ENCODE results near the gene RAB31.
"Not testable (repeated sequence)": the region's sequence is repeated elsewhere in the genome, so short reads cannot be mapped to it uniquely, and the experiment has no call there.

RAB31 gene

DNA sequence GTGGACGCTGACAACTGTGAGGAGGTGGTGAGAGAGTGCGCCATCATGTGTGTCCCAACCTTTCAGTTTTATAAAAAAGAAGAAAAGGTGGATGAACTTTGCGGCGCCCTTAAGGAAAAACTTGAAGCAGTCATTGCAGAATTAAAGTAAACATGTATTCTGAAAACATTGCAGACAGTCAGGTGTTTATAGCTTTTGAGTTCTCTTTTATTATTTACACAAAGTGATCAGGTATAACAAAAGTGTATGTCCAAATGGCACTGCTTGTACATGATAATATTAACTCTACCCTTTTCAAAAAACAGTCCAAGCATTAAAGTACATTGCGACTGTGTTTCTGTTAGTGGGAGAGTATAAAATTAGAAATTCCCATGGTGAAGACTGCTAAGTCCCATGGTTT, 179.9 kb downstream of the RAB31 start:
- DNase-seq (ENCODE audit: low read depth in 3 of 3), result no peak

DNA sequence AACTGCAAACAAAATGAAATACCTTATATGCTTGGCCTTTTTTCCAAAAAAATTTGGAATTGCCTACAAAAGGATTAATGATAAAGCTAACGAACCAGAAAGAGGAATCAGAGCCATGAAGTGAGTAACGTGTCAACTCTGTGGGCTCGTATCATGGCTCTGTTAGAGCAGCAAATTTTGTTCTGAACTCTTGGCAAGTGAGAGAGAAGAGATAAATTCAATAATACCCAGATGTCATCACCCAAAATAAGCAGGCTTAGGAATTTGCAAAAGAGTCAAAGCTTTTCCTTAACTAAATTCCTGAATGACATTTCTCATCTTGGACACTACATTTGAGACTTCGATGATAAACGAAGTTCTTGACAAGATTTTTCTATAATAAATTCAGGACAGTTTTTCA, 182.1 kb downstream of the RAB31 start:
- no peak for DNase-seq (ENCODE audit: low read depth in 3 of 3)

DNA sequence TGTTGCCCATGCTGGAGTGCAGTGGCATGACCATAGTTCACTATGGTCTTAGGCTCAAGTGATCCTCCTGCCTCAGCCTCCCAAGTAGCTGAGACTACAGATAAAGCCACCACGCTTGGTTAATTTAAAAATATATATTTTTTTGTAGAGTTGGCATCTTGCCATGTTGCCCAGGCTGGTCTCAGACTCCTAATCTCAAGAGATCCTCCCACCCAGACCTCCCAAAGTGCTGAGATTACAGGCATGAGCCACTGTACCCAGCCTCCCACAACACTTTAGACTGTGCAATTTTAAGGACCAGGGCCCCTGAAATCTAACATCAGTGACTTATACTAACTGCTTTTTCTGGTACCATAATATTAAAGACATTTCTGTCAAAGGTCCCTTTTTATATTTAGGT, 182.9 kb downstream of the RAB31 start:
- no peak for DNase-seq (ENCODE audit: low read depth in 3 of 3)

DNA sequence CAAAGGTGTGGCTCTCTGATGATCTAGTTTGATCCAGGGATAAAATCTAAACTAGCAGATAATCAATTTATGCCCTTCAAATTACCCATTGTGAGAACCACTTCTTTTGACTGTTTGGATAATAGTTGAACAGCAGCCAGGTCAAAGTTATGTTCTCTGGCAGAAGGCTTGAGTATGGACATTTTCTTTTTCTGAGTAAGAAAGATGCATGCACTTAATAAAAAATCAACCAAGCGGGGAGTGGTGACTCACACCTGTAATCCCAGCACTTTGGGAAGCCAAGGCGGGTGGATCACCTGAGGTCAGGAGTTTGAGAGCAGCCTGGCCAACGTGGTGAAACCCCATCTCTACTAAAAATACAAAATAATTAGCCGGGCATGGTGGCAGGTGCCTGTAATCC, 183.4 kb downstream of the RAB31 start:
- not testable (repeated sequence) for DNase-seq (ENCODE audit: low read depth in 3 of 3)

DNA sequence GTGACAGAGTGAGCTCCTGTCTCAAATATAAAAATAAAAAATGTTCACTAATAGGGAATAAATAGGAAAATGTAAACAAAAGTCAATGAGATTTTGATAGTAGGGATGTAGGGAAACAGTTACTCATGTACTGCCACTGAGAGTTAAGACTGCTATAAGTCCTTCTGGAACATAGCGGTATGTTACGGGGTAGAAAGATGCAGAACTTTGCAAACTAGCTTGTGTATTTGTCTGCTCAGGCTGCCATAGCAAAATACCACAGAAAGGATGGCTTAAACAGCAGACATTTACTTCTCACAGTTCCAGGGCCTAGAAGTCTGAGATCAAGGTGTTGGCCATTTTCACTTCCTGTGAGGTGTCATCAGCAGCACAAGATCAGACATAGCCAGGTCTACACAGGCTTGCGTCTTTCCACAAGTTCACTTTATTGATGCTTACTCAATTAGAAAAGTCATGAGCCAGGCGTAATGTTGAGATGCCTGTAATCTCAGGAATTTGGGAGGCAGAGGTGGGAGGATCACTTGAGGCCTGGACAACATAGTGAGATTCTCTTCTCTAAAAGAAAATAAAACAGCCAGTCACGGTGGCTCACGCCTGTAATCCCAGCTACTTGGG, 186.5 kb downstream of the RAB31 start:
- no peak for DNase-seq (ENCODE audit: low read depth in 3 of 3)

DNA sequence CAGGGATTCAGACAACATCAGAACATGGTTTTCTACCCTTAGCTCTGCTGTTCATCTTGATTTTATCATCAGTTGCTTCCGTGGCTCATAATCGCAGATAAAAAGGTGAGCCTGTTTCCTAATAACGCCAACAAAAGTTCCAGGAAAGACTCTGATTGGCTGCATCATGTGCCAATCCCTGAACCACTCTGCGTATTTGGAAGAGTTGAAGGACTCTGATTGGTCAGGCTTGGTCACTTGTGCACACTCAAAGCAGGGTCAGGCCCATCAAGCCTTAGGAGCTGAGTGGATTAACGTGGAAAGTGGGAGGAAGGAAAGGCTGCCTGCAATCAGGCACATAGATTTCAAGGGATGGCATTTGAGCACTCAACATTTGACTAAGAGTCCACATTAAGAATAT, 189.0 kb downstream of the RAB31 start:
- no peak for DNase-seq (ENCODE audit: low read depth in 3 of 3)

DNA sequence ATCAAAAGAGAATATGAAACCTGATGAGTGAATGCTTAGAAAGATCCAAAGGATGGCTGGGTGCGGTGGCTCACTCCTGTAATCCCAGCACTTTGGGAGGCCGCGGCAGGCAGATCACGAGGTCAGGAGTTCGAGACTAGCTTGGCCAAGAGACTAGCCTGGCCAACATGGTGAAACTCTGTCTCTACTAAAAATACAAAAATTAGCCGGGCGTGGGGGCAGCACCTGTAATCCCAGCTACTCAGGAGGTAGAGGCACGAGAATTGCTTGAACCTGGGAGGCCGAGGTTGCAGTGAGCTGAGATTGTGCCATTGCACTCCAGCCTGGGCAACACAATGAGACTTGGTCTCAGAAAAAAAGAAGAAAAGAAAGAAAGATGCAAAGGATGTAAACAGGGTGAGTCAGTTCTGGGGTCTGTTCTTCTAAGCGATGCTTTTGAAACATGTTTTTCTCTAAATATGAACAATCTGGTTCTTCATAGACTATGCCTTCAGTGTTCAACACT, 189.7 kb downstream of the RAB31 start:
- not testable (repeated sequence) for DNase-seq (ENCODE audit: low read depth in 3 of 3)

DNA sequence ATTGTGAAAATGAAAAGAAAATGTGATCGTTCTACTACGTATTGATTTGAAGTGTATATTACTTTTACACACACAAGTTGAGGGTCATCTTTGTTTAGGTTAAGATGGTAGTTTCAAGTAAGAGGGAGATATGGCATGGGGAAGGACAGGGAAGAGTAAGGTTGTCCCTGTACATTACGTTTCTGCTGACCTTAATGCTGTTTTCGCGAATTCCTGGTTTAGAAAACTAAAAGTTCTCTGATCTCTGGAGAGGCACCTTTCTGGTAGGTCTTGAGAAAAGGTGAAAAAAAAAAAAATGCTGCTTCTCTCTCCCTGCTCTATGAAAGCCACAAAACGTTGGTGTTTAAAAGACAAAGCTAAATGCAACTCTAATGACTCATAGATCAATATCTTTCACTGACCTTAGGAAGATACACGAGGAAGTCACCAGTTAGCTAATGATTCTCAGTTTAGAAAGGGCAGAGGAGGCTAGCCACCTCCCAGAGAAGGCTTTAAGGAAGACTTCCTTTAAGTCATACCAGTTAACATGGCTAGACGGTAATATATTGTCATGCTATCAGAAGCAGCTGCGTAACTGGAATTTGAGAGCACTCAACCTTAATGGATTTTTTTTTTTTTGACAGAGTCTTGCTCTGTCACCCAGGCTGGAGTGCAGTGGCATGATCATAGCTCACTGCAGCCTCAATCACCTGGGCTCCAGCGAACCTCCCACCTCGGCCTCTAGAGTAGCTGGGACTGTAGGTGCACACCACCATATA, 190.9 kb downstream of the RAB31 start:
- DNase-seq (ENCODE audit: low read depth in 3 of 3), result no peak

DNA sequence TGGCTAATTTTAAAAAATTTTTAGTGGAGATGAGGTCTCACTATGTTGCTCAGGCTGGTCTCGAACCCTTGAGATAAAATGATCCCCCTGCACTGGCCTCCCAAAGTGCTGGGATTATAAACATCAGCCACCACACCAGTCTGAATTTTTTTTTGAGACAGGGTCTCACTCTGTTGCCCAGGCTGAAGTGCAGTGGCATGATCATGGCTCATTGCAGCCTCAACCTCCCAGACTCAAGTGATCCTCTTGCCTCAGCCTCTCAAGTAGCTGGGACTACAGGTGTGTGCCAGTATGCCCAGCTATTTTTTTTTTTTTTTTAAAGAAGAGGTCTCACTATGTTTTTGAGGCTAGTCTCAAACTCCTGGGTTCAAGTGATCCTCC, 191.4 kb downstream of the RAB31 start:
- not testable (repeated sequence) for DNase-seq (ENCODE audit: low read depth in 3 of 3)

DNA sequence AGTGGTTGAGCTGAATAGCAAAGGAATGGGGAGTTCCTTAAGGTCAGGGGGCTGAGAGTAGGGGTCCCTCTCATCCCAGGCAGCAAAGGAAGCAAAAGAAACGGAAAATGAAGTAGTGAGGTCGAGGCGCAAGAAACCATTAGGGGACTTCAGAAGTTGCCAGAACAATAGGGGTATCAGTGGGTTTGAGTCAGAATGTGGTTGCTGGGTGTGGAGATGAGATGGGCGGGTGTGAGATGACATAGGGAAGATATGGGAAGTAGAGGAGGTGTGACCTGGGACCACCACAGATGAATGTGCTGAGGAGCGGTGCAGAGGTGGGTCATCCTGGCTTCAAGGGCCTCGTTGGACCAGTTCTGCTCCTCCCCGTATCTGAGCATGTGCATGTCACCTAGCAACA, 192.6 kb downstream of the RAB31 start:
- no peak for DNase-seq (ENCODE audit: low read depth in 3 of 3)

DNA sequence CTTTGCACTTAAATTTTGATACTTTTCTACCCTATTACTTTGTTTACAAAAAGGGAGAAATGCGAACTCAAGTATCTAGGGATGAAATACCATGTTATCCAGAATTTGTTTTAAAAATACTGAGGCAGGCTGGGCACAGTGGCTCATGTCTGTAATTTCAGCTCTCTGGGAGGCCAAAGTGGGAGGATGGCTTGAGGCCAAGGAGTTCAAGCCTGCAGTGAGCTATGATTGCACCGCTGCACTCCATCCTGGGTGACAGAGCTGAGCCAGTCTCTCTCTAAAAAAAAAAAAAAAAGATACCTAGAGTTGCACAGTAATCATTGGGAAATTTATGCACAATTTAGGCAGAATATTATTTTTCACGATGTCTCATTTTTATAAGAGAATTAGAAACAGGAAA, 193.3 kb downstream of the RAB31 start:
- no peak for DNase-seq (ENCODE audit: low read depth in 3 of 3)

DNA sequence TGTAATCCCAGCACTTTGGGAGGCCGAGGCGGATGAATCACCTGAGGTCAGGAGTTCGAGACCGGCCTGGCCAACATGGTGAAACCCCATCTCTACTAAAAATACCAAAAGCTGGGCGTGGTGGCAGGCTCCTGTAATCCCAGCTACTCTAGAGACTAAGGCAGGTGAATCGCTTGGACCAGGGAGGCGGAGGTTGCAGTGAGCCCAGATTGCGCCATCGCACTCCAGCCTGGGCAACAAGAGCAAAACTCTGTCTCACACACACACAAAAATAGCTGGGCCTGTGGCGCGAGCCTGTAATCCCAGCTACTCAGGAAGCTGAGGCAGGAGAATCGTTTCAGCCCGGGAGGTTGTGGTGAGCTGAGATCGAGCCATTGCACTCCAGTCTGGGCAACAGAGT, 194.2 kb downstream of the RAB31 start:
- DNase-seq (ENCODE audit: low read depth in 3 of 3), result not testable (repeated sequence)

DNA sequence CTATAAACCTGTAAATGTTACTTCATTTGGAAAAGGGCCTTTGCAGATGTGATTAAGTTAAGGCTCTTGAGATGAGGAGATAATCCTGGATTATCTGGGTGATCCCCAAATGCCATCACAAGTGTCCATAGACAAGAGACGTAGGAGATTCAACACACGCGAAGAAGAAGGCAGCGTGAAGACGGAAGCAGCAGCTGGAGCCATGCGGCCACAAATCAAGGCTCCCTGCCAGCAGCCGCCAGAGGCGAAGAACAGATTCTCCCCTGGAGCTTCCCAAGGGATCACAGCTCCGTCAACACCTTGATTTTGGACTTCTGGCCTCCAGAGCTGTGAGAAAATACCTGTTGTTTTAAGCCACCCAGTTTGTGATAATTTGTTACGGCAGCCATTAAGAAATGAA, 194.7 kb downstream of the RAB31 start:
- DNase-seq (ENCODE audit: low read depth in 3 of 3), result no peak

DNA sequence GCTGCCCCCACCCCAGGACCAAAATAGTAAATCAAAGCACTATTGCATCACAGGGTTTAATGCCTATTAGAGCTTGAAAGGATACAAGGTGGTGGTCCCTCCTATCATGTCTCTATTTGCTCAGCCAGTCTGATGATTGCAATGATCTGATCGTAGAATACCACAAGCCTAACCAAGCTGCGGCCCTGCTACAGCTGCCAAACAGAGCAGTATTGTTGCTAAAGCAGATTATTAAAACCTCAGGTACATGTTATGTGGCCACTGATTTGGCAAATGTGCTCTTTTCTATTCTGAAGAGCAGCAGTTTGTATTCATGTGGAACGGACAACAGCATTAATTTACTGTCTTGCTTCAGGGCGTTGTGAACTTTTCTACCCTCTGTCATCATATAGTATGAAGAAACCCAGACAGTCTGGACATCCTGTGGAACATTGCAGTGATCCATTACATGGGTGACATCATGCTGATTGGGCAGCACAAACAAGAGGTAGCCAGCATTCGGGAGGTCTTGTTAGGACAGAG, 197.4 kb downstream of the RAB31 start:
- no peak for DNase-seq (ENCODE audit: low read depth in 3 of 3)

DNA sequence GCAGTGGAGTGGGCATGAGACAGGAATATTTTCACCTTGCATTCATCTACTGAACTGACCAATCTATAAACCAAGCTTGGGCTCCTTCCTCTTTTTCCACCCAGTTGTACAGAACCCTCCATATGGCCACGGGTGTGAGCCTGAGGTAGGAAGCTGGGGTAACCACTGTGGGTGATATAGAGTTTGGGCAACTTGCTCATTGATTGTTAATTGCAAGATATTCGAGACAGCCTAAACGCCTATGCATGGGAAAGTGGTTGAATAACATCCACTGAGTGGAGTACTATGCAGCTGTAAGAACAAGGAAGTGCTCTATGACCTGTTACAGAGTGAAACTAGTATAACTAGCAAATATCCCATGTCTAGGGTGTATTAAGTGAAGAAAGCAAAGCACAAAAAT, 198.4 kb downstream of the RAB31 start:
- DNase-seq (ENCODE audit: low read depth in 3 of 3), result no peak

DNA sequence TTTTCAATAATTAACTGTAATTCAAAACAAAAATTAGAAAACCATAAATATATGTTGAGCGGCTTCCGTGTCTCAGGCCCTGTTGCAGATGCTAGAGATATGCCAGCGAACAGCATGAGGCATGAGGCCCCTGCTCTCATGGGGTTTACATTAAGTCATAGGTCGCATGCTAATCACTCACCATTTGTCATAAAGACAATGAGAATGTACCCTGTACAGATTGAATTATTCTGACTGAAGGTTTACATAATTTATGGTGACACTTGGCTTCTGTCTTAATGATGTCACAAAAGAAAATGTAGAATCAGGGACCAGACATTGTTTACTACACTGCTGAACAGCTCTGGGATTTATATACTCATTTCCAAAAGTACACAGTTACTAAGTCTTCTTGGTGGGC, 199.8 kb downstream of the RAB31 start:
- no peak for DNase-seq (ENCODE audit: low read depth in 3 of 3)

DNA sequence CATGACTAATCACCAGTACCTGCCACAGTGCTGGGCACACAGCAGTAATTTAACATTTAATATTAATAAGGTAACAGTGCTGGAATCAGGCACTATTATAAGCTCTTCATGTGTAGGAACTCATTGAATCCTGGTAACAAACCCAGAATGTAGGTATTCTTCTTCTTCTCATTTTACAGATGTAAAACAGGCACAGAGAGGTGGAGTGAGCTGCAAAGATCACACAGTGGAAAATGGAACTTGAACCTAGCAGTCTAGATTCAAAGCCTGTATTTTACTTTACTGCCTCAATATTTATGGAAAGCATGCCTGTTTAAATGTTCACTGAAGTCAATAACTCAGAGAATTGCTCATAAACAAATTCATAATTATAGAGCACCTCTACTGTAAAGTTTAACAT, 202.0 kb downstream of the RAB31 start:
- no peak for DNase-seq (ENCODE audit: low read depth in 3 of 3)

DNA sequence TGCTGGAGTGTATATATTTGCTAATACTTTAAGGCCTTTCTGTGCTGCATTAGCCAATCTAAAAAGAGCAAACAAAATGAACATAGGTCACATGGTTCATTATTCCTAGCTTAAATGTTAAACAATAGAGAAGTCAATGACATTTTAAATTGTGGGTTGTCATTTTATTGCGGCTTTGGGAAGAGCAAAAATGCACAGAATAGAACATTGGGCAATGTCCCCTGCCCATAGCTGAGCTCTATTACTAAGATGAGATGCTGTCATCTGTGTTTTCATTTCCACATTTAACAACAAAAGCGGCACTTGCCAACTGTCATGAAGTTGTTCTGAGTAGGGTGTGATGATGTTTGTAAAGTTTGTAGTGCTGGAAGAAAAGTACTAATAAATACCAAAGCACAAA, 202.6 kb downstream of the RAB31 start:
- DNase-seq (ENCODE audit: low read depth in 3 of 3), result no peak

DNA sequence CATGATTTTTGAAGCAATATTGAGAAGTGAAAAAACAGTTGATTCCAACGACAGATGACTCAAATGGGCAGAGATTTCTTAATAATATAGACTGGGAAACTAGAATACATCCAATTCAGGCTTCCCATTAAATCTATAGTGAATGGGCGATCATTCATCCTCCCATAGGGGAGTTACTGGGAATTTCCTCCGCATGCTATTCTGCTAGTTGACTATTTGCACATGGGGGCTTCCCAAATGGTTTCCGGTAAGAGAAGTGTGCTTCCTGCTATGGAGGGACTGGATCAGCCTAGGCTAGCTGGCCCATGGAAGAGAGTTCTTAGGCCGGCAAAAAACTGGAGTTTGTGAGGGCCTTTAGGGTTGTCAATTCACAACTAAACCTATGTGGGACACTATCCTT, 203.1 kb downstream of the RAB31 start:
- no peak for DNase-seq (ENCODE audit: low read depth in 3 of 3)
